A549 treated with DMSO at 1 μM for 4 hours (cell line): ENCODE measurements around the gene ACTG2. TPM values are rescaled to one million over a fixed set of nuclear protein-coding genes. Genes with fewer than 3 reads are reported as not detected.

Experiments
- total RNA-seq: library from RNA; stranded (reverse); fragments of 200-300 nt; extraction: Qiagen RNA extraction; gene quantifications from 5 replicates; pipeline ENCODE4 v1.2.3, GENCODE V29; 2022; ENCODE audit warnings: low read depth

ACTG2 gene
- 0.10 to 0.38 TPM (median 0.17 TPM) in 5 replicates for total RNA-seq

GRCh38 chr2:73892631-73893329, at the start of gene ACTG2:
Gene ACTG2, plus strand, starts transcription at chr2:73893008. Its CDS starts 8,304 bp downstream, at chr2:73901312.

GRCh38 chr2:73926493-73927327, 33.9 kb downstream of the ACTG2 start, which contains the start of gene DGUOK:
Gene DGUOK, plus strand, starts transcription at chr2:73926880. Its CDS starts 31 bp downstream, at chr2:73926911.

Other genes starting within 250 kb of the ACTG2 start
- 74.2 to 83.9 TPM (median 81.9 TPM) in 5 replicates for gene TPRKB, start 155.7 kb upstream of the ACTG2 start, total RNA-seq
- gene DUSP11, start 112.9 kb upstream of the ACTG2 start, total RNA-seq: 38.1 to 47.2 TPM (median 44.0 TPM) in 5 replicates
- not detected in 5 replicates for gene C2orf78, start 108.8 kb upstream of the ACTG2 start, total RNA-seq
- 45.1 to 57.3 TPM (median 50.2 TPM) in 5 replicates for gene STAMBP, start 64.0 kb upstream of the ACTG2 start, total RNA-seq
- 140 to 153 TPM (median 149 TPM) in 5 replicates for gene DGUOK, start 33.9 kb downstream of the ACTG2 start, total RNA-seq
- gene TET3, start 91.9 kb downstream of the ACTG2 start, total RNA-seq: 7.1 to 8.4 TPM (median 7.7 TPM) in 5 replicates